HG03521 (cell line): ENCODE results near the gene TLCD5.

Experiments
- ATAC-seq: cut with Tn5 transposase; IDR thresholded peaks from one replicate; pipeline ENCODE4 v1.9.1; 2021; ENCODE audit warnings: mild to moderate bottlenecking, moderate library complexity; ENCODE audit not compliant: unreplicated experiment

Gene TLCD5

DNA sequence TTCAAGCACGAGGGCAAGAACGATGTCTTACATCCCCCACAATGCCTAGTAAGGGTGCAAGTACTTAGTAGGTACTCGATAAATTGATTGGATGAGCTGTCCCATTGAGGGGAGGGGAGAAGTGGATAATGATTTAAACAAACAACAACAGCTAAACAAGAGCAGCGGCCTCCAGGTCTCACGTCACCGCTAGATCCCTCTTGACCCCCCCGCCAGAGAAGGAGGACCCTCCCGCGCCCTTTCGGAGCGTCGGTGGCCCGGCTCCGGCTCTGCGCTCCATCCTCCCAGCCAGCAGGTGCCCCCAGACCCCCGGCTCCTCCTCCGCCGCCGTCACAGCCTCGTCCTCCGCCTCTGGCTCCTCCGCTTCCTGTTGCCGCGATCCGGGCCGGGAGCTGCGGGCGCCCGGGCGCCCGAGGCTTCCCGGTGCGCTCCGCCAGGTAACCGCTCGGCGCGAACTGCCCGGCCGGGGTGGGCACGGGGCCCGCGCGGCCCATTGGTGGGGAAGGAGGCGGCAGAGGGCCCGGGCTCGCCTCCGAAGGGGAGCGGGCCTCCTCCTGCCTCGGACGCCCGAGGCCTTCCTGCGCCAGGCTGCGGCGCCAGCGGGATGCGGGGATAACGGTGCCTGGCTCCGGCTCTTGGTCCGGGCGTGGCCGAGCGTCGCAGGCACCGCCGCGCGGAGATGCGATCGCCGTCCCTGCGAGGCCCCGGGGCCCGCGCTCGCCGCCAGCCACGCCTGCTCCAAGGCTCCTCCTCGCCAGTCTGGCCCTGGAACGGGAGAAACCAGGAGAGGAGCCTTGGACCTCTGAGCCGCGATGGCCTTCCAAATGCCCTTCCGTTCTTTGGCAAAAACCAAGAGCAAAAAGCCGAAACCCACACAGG is at the start of gene TLCD5:
Gene TLCD5 (plus strand): TSS at position 368 of the 879 bp plus-strand sequence. CDS start 2,143 bp downstream, outside the sequence.
- ATAC-seq, result no peak

DNA sequence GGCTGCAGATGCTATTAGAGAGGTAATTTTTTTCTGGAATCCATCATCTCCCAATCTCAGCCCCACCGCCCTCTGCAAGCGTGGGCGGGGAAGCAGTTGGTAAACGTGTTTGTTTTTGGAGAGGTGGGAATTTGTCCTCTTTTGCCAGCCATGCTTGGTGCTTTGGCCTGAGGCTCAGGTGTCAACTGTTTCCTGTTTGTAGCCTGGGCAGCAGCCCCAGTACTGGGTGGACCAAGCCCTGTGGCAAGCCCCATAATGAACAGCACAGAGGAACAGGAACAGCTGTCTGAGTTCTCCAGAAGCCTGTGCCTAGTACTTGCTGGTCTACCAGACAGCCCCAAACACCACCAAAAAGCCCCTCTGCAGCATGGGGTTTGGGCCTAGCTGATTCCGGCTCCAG is 45.6 kb upstream of the TLCD5 start:
- no peak for ATAC-seq

DNA sequence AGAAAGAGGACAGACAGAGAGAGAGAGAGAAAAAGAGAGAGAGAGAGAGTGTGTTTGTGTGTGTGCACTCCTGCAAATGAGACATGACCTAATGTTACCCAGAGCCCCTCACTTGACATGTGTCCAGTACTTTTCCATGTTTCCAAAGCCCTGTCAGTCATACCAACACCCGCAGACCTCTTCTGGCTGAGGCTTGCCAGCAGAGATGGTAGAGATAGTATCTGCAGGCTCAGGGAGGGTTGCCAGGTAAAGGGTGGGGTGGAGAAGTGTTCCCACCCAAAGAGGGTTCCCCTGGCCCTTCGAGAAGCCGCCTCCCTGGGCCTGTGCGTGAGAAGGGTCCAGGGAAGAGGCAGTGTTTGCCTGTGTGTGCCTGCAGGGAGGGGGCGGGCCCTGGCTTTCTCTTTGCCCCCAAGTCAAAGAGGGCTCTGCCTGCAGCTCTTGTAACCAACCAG is 44.5 kb upstream of the TLCD5 start:
- ATAC-seq, result no peak

DNA sequence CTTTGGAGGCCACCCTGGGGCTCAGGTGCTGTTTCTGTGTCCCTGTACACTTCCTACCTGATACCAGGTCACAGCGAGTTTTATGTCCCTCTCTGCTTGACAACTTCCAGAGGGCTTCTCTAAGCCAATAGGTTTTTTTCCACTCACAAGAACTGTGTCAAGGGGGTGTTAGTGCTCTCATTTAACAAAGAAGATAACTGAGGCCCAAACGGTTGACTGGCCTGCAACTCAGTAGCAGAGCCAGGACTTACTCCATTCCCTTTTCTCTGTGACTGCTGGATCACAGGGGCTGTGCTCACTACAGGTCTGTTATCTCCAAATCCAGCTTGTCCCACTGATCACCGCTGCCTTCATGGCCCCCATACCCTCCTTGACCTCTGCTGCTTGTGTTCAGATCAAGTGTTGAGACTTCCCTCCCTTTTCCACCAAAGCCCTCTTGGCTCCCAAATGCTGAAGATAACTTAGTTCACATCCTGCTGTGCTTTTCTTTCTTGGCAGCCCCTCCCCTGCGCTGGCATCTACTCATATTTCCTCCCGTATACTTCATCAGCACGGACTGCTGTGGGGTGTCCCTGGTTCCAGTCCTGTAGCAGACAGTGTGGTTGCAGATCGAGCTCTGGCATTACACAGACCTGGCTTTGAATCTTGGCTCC is 43.8 kb upstream of the TLCD5 start:
- ATAC-seq, result no peak

DNA sequence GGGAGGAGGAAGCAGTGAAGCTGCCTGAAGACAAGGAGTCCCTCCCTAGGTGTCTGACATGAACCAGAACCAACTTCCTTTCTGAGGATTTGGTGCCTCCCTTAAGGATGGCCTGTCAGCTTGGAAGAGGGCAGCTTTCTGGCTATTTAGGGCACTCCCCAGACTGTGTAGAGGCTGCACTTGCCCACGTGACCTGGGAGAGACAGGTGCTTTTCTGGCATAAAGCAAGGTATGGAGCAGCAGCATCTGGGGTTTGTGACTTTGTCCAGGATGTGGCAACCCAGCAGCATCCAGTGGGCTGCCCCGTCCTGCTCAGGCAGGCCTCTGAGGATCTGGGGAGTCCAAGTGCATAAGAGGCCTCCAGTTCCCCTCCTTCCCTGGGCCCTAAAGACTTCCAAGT is 42.0 kb upstream of the TLCD5 start:
- no peak for ATAC-seq

DNA sequence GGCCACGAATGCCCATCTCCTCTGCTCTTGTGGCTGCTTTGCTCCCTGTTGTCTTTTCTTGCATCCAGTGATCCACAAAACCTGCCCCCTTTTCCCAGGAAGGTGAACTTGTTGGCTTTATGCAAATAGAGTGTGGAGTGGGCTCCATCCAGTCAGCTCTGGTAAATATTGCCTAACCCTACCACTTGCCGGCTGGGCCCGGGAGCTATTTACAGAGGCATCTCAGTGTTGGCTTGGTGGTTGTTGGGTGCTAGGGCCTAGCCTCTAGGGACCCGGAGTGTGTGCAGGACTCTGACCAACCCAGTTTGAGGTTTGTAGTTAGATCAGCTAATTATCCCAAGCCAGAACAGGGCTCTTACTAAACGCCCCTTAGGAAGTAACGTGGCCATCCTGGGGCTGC is 40.8 kb upstream of the TLCD5 start:
- ATAC-seq, result no peak

DNA sequence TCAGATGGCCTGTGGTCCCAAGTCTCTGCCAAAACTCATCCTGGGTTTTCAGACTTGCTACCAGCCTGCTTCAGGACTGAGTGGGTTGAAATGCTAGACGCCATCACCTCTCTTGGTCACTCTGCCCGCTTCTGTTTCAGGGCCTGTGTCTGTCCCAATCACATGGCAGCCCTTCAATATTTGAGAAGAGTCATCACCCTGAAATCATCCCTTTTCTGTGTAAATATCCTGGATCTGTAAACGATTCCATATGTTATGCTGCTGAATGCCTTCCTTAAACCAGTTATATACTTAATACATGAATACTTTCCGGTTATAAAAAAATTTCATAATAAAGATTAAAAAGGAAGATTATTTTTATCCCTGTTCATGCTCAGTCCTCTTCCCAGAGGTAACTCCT is 39.8 kb upstream of the TLCD5 start:
- no peak for ATAC-seq

DNA sequence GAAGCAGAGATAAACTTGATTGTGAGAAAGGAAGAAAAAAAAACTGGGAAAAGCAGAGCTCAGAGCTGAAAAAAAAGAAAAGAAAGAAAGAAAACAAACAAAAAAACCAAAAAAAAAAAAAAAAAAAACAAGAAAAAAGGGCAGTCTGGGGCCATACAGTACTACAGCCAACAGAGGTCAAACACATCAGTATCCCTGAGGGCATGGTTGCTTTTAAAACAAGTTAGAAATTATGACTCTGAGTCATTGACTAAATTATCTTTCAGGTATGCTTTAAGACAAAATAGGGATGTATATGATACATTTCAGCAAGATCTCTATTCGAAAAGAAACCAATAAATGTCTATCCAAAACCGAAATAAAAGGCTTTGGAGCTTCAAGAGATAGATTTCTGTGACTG is 37.1 kb upstream of the TLCD5 start:
- no peak for ATAC-seq

DNA sequence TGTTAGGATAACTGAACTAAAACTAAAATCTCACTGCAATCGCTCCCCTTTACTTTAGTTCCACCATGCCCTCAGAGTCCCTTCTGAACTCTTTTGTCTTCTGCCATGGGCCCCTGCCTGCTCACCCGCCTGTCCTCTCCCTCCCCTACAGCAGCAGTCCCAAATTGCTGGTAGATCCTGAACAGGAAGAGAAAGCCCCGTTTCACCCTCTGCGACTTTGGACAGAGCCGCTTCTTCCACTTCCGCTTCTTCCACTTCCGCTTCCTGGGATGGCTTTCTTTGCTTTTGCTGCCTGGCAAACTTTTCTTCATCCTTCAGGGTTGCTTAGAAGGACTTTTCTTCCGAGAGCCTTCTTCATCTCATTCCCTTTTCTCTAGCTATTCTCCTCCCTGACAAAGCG is 35.7 kb upstream of the TLCD5 start:
- ATAC-seq, result no peak

DNA sequence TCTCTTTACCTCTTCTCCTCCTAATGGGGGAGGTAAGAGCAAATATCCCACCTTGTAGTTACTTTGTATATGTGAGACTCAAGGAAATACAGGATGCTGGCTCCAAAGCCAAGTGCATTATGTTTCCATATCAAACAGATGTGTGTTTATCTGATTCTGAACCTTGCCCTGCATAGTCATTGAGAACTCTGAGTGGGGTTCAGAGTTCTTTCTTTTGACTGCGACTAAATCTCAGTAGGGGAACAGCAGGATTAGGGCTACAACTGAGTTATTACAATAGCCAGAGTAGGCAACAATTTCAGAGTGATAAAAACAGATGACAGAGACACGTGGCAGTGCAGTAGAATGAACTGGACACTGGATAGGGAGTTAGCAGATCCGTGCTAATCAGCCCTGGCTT is 34.1 kb upstream of the TLCD5 start:
- ATAC-seq, result no peak

DNA sequence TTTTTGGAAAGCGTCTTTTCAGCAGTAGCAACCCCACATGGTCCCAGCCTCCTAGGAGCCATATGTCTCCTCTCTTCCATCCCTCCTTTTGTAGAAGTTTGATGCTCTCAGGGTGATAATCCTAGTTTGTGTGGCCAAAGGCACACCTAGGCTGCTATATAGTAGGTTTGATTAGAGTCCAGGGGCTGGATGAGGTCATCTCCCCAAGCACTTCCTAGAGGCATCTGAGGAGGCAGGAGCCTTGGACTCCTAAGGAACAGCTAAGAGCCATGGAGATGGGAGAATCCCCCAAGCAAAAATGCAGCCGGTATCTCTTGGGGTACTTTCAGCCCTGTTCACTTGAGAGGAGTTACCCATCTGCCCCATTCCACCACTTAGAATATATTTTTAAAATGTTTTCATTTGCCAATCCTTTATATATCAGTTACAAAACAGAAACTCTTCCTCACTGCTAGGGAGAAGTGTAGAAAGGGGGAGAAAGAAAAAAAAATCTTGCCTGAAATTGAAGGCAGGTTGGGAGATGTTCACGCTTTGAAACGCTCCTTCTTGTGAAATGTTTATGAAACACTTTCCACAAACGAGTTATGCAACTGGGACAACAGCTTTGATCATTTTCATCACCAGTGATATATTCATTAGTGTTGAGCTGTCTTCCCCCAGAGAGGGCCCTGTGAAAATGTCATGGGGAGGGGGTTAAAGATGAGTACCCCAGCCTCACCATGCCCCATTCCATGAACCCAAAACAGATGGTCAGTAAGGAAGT is 31.9 kb upstream of the TLCD5 start:
- ATAC-seq, result no peak

DNA sequence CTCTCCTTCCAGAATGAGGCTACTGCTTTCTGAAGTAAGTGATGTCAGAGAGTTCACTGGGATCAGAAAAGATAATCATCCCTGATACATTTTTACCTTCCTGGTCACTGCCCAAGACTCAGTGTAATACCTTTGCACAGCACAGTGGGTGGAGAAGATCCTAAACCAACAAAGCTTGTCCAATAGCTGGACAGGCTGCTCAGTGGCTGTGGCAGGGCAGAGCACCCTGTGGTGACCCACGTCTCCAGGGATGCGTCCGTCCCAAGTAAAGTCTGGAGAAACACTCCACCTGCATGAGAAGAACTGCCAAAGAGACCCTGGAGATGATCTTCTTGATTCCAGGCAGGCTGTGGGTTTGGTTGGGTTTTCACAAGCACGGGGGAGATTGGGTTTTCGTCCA is 31.0 kb upstream of the TLCD5 start:
- ATAC-seq, result no peak

DNA sequence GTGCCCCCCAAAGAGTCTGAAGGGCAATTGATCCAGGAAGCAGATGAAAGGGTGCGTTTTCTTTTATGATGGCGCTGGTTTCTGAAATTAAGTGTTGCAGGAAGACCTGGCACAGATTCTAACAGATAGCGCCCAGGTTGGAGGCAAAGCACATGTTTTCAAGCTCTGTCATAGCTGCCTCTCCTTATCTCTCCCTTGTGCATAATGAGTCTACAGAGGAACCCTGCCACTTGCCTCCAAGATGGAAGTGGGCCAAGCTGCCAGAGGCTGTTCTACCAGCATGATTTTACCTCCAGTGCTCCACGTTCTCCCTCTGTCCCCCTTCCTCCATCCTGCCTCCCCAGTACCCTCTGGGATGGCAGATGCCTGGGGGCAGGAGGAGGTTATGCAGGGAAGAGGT is 30.0 kb upstream of the TLCD5 start:
- ATAC-seq, result no peak

DNA sequence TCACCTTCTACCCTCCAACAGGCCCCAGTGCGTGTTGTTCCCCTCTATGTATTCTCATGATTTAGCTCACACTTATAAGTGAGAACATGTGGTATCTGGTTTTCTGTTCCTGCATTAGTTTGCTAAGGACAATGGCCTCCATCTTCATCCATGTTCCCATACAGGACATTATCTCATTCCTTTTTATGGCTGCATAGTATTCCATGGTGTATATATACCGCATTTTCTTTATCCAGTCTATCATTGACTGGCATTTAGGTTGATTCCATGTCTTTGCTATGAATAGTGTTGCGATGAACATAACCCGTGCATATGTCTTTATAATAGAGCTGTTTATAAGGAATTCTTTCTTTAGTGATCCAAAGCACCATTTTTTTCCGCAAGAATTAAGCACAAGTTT is 28.5 kb upstream of the TLCD5 start:
- ATAC-seq, result no peak

DNA sequence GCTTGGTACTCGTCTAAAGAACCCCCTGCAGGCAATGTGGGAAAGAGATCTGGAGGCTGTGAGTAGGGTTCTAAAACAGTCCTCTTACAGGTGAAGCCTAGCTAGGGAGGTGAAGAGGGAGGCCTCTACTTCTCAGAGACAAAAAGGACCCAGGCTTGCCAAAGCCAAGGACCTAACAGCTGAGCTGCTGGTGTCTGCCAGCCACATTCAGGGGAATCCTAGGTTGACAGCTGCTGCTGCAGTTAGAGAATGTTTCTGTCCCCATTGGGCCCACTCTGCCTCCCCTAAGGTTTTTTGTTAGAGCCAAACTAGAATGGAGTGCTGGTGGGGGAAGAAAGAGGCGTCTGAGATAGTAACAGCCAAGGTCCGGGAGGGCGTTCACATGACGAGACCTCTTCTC is 26.6 kb upstream of the TLCD5 start:
- ATAC-seq, result no peak

DNA sequence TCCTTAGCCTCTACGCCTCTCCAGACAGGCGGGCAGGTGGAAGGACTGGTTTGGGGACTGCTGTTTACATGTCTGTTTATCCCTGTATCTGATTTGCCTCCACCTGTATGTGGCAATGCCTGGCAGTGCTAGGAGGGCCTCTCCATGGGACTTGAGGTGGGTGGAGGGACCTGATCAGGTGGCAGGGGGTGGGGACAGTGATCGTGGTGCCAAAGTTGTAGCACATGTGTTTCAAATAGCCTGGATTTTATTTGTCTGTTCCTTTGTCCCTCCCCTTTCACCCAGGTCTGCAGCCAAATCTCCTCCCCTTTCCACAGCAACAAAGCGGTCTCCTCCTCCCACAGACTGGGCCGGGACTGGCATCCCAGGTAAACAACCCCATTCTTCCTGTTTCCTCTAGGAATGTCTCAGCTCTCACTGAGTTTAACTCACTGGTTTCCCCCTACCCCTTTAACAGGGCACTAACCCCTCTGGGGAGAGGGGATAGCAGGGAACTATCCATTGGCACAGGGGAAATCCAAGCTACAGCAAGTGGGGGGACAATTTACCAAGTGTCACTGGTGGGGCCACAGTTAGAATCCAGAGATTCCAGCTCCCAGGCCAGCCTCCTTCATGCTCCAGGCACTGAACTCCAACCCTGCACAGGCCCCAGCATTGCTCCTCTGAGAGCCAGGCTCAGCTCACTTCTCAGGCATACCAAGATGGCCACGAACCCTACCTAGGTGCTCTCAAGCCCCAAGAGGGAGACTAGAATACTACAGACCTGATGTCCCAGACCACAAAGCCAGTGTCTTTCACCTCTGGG is 22.9 kb upstream of the TLCD5 start:
- ATAC-seq, result no peak

DNA sequence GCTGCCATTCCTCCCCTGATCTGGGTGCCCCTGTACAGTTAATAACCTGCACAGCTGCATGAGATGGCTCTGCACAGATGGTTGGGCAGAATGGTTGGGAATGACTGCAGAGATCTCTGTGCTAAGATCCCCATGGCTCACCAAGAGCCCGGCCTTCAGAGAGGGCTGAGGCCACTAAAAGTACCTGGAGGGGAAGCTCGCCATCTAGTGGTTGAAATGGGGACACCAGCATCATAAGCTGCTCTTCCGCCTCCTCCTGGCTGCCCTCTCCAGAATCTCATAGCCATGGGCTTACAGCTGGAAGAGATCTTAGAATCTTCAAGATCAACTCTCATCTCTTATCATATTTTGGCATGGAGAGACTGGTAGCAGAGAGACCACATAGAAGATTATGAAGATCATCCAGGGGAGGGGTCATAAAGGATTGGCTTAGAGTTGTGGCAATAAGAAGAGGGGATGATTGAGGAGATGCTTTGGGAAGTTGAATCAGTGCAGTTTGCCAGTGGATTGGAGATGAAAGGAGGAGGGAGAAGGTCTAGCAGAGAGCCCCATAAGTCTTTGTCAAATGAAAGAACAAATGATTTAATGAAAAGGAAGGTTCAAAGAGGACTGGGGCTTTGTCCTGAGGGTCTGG is 22.0 kb upstream of the TLCD5 start:
- ATAC-seq, result no peak

DNA sequence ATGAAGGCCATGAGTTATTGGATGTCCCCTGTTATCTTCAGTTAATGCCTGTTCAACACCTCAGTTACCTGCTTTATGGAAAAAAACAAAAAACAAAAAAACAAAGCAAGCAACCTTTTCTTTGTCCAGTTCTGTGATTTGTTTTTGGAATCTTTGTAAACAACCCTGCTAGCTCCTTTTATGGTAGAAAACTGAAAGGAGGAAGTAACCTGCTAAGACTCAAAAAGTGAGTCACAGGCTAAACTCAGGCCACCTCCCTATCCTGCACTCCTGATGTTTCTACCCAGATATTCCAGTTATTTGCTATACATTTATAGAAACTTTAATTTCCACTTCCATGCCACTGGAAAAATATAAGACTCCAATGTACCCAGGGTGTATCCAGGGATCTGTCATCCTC is 20.6 kb upstream of the TLCD5 start:
- ATAC-seq, result no peak

DNA sequence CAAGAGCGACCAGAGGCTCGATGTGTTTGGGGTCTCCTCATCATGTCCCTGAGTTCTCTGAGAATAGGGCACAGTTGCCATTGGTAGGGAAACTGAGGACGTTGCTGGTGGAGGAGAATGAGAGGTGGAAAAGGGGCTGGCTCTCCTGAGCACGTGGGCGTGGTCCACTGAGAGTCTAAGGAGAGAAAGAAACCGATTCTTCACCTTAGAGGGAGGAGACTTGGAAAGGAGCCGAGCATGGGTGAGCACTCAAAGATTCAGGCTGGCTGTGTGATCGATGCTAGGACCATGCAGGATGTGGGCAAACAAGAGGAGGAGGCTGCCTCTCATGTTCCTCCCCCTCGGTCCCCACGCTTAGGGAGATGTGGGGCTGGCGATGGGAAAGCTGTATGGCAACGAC is 19.8 kb upstream of the TLCD5 start:
- ATAC-seq, result no peak

DNA sequence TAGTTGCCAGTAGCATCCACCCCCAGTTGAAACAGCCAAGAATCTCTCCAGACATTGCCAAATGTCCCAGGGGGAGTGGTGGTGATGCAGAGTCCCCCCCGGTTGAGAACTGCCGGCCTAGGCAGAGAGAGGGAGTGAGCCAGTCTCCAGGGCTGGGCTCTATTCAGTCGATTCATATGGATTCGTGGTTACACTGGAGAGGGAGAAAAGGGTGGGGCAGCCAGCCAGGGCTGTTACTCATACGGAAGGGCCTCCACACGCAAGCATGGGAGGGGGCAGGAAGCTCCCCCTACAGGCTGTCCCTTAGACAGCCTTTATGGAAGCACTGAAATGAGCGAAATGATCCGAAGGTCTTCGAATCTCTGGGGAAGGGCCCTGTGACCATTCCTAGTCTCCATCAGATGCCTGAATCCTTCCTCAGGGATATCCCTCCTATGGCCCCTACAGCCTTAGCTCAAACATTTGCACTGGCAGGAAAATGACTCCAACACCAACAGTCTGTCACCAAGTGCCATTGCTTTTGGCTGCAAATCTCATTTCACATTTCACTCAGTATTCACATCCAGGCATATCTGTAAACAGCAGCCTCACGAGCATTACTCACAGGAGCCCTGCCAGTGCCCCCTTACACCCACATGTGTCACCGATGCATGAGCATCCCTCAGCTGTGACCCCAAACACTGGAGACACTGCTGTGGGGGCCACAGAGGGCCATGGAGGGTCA is 18.4 kb upstream of the TLCD5 start:
- no peak for ATAC-seq
